Activated CD4-positive, alpha-beta T cell treated with anti-CD3 and anti-CD28 coated beads, Interleukin-2, Interleukin-4, amounts not matched to agents 100 ng/mL and 50 ng/mL, durations not matched to agents 16 hours and 8 hours (primary cell): ENCODE data around the gene DPPA5.
"Not testable (repeated sequence)": the region's sequence is repeated elsewhere in the genome, so short reads cannot be mapped to it uniquely, and the experiment has no call there.

ENCODE experiments used
- DNase-seq: peaks from one replicate; pipeline ENCODE4 v3.0.0-alpha.2; 2020; ENCODE audit warnings: low spot score

DPPA5 gene, protein sequence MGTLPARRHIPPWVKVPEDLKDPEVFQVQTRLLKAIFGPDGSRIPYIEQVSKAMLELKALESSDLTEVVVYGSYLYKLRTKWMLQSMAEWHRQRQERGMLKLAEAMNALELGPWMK

DNA sequence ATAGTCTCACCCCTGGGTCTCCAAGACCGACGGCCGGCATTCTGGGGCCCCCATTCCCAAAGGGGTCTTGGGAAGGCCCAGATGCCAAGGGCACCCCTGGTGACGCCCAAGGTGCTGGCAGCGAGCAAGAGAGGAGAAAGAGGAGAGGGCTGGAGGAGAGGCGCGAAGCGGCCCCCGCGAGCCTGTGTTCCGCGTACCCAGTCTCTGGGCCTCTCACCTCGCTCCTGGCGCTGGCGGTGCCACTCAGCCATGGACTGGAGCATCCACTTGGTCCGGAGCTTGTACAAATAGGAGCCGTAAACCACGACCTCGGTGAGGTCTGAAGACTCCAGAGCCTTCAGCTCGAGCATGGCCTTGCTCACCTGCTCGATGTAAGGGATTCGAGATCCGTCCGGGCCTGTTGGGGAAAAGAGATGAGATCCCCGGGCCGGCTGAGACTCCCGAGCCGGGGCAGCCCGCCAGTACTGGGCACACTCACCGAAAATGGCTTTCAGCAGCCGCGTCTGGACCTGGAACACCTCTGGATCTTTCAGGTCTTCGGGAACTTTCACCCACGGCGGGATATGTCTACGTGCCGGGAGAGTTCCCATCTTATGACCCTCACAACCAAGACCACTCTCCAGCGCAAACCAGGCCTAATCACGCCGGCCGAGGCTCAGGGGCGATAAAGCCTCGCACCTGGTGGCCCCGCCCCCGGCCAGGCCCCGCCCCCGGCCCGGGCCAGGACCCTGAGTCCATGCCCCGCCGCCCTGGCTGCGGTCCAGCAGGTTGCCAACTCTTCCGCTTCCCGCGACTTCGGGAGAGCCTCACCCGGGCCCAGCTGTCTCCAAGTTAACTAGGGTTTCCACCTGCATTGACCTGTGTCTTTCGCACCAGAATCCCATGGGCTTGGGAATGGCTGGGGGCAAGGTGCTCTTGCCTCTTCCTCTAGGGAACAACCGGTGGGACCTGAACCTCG lies at the start of gene DPPA5:
Gene DPPA5 (minus strand): TSS at position 641 of the 958 bp plus-strand sequence. CDS start 51 bp downstream, at position 590.
- DNase-seq: no peak

DNA sequence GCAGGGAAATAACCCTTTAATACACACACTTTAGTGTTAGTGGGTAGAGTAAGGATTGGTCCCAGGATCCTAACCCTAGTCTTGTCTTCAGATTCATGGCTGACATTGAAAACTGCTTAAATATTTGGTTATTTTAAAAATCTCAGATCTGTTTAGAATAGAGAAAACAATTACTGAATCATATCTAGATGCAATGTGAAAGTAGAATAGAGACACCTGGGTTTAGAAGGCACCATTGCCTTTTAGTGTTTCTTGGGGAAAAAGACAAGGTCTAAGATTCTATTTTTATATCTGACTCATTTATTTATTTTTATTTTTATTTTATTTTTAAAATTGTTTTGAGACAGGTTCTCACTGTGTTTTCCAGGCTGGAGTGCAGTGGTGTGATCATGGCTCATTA lies 46.6 kb upstream of the DPPA5 start:
- DNase-seq: no peak

DNA sequence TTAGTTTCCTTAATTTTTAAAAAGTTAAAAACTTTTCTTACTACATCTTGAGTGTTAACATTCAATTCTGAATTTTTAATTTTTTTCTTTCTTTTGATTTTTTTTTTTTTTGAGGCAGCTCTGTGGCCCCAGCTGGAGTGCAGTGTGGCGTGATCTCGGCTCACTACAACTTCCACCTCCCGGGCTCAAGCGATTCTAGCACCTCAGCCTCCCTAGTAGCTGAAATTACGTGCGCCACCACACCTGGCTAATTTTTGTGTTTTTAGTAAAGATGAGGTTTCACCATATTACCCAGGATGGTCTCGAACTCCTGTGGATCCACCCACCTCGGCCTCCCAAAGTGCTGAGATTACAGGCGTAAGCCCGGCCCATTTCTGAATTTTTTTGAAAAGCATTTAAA lies 41.8 kb upstream of the DPPA5 start:
- no peak for DNase-seq

DNA sequence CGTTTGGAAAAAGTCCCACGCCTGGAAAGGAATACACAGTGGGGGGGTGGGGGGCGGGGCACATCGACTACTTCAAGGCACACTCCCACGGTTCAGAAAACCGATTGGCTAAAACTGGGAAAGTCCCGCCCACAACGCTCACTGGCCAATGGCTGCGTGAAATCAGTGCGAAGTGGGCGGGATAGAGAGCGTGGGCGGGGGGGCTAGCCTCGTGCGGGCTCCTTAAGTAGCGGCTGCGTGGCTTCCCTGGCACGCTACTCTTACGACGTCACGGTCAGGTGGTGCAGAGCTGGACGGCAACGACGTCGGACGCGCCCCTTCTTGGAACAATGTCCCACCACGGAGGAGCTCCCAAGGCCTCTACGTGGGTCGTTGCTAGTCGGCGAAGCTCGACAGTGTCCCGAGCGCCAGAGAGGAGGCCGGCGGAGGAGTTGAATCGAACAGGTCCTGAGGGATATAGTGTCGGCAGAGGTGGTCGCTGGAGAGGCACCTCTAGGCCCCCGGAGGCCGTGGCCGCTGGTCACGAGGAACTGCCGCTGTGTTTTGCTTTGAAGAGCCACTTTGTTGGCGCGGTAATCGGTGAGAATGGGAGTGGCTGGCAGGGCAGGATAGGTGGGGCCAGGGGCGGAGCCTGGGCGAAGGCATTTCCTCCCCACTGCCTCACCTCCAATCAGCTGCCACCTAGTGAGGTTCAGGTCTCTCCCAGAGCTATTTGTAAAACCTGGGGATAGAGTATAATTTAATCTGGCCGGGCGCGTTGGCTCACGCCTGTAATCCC lies 40.7 kb upstream of the DPPA5 start, which contains the start of gene DDX43:
Gene DDX43 (plus strand): TSS at position 252 of the 778 bp plus-strand sequence. CDS start 78 bp downstream, at position 330.
- DNase-seq: peak; percentile 21

DNA sequence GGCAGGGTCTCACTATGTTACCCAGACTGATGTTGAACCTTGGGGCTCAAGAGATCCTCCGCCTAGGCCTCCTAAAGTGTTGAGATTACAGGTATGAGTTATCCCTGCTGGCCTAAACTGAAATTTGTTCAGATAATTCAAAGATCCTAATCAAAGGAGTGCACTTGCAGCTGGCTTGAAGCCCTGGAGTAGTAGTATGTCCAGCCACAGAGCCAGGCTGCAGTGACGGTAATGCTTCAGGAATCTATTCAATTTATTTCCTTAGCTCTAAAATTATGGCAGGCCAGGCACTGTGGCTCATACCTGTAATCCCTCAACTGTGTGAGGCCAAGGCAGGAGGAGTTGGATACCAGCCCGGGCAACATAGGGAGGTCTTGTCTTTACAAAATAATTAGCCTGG lies 39.2 kb upstream of the DPPA5 start:
- no peak for DNase-seq

DNA sequence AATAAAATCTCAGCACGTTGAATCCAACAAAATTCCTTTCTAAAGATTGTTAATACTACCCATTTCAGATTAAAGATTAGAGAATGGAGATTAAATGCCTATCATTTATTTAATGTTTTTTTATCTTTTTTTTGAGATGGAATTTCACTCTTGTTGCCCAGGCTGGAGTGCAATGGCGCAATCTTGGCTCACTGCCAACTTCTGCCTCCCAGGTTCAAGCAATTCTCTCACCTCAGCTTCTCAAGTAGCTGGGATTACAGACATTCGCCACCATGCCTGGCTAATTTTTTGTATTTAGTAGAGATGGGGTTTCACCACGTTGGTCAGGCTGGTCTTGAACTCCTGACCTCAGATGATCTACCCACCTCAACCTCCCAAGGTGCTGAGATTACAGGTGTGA lies 38.1 kb upstream of the DPPA5 start:
- not testable (repeated sequence) for DNase-seq

DNA sequence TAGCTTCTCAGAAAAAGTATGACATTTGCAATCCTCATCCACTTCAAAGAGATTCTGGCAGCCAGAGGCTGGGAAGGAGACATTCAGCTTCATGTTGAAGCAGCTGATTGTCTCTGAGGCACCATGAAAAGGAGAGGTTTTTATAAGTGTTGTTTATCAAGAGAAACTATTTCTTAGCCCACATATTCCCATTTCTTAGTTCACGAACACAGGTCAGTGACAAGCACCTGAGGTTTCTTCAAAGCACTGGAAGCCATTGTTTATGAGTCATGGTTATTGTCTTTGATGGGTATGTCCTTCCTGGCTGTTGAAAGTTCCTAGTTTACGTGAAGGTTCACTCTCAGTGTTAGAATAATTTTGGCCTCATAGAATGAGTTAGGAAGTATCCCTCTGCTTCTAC lies 37.6 kb upstream of the DPPA5 start:
- peak; percentile 9 for DNase-seq

DNA sequence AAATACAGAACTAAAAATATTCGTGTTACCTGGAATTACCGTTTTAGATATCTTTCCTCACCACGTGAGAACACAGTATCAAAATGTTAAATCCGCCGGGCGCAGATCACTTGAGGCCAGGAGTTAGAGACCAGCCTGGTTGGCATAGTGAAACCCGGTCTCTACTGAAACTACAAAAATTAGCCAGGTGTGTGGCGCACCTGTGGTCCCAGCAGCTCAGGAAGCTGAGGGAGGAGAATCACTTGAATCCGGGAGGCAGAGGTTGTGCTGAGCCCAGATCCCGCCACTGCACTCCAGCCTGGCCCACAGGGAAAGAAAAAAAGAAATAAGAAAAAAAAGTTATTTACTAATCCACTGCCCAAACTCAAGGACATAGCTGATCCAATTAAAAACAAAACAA lies 35.8 kb upstream of the DPPA5 start:
- DNase-seq: no peak

DNA sequence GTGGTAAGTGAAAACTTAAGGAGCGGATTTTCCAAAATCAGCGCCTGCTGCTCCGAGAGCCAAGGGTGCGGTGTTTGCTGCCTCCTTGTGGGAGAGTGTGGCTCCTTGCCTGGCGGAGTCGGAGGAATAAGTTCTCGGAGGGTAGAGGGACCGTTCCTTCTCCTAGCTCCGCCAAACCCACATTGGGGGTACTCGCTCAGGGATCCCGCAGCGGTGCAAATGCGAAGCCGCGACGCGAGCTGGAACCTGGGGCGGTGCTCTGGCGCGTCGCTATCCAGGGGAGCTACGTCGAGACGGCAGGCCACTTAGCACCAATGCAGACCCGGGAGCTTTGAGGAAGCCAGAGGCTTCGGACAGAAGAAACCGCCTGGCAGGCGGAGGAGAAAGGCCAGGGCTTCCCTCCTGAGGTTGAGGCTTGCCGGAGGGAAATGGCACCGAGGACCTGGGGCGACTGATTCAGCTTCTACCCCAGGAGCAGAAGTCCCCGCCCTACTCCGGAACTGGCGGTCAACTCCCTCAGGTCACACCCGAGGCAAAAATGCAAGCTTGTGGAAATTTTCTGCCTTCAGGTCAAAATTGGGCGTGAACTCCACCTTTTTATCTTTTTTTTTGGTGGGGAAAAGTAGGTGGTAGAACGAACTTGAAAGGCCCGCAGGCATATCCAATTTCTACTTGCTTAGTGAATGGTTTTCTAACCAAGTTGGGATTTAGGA lies 34.9 kb upstream of the DPPA5 start:
- DNase-seq: peak; percentile 69

DNA sequence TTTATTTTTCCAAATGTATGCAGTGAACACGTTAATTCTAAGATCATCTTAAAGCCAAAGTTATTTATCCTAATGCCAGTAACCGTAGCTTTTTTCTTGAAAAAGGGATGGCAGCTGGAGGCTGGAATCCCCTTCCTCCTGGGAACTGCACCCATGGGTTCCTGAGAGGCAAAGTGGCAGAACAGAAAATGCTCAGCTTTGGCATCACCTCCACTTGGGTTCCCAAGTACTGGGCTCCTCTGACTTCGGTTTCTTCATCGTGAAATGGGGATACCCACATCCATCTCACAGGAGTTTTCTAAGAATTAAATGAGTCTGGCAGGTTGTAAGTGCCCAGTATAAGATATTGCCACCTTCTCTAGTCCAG lies 34.3 kb upstream of the DPPA5 start:
- DNase-seq: no peak

DNA sequence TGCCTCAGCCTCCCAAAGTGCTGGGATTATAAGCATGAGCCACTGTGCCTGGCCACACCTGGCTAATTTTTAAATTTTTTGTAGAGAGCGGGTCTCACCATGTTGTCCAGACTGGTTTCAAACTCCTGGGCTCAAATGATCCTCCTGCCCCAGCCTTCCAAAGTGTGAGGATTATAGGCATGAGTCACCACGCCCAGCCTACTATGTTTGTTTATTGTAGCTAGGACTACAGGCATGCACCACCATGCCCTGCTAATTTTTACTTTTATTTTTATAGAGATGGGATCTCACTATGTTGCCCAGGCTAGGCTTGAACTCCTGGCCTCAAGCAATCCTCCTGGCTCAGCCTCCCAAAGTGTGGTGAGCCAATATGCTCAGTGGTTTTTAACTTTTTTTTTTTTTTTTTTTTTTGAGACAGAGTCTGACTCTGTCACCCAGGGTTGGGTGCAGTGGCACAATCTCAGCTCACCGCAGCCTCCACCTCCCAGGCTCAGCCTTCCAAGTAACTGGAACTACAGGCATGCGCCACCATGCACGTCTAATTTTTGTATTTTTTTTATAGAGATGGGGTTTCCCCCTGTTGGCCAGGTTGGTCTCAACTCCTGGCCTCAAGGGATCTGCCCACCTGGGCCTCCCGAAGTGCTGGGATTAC lies 28.5 kb upstream of the DPPA5 start:
- no peak for DNase-seq

DNA sequence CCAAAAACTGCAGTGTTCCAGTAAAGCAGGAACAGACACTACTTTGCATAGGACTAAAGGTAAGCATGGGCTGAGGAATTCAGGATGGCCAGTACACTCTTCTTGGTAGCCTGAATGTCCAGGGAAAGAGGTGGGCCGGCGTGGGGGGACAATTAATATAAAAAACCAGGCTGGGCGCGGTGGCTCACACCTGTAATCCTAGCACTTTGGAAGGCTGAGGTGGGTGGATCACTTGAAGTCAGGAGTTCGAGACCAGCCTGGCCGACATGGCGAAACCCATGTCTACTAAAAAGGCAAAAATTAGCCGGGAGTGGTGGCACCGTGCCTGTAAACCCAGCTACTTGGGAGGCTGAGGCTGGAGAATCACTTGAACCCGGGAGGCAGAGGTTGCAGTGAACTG lies 27.5 kb upstream of the DPPA5 start:
- not testable (repeated sequence) for DNase-seq

DNA sequence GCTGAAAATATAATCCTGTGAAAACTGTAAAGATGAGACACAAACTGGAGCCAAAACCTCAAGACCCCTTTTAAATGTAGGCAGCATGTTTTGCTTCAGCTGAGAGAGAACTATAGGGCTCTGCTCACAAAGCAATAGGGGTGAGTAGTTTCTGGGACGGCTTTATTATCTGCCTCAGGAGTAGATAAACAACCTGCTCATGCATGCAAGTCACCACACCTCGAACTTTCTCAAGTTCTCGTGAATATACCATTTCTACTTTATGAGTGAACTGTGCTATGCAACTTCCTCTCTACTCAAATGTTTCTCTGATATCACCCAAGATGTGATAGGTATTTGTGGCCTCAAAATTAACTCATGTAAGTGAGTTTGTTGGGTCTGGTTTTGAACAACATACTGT lies 23.1 kb upstream of the DPPA5 start:
- no peak for DNase-seq

DNA sequence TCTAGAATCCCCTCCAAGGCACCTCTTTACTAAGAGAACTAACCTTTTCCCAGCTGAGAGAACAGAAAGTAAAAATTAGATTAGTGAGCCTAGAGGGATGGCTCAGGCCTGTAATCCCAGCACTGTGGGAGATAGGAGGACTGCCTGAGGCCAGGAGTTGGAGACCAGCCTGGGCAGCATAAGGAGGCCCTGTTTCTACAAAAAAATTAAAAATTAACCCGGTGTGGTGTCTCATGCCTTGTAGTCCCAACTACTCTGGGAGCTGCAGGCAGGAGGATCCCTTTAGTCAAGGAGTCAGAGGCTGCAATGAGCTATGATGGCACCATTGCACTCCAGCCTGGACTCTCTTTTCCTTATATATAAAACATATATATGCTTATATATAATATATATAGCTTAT lies 21.1 kb upstream of the DPPA5 start:
- DNase-seq: no peak

DNA sequence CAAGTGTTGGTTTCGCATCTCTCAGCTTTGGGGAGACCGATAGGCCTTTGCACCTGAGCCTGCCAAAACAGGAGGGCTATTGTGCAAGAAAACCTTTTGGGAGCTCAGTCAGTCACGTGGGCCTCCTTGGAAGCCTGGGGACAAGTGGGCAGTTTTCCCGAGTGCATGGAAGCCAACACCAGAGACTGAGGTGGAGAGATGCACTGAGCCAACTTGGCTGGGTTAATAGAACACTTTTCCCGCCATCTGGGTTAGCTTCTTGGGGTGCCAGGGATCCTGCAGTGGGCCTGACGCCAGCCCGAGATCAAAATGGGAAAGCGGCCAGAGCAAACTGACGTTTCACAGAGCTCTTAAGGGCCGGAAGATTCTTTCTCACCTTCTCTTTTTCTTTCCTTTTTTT lies 18.4 kb upstream of the DPPA5 start:
- DNase-seq: no peak

DNA sequence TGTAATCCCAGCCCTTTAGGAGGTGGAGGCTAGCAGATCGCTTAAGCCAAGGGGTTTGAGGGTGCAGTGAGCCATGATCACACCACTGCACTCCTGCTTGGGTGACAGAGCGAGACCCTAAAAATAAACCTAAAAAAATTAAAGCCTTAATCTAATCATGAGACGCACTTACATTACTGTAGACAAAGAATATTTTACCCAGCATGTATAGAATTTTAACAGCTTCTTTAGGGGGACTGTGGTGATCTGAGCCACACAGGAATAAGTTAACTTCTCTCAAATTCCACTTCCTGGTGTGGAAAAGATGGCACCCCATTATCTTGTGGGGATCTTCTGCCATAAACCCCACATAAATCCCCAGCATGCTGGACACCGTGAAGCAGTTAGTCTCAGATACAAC lies 17.9 kb upstream of the DPPA5 start:
- no peak for DNase-seq

DNA sequence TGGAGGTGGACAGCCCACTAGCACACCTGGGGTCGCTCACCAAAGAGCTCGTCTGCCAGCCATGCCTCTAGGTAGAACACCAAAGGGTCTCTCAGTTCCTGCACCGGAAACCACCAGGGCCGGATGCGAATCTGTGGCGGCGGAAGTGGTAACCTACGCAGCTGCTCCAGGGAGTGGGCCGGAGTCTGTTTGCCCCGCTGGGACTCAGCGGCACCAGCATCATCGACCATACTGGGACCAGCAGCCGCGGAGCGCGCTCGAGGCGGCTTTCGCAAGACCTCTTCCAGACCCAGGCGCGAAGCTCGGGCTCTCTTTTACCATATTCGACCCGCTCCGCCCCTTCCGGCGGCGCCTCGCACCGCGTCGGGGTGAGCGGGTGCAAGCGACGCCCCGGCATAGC lies 15.5 kb upstream of the DPPA5 start, which contains the start of gene OOEP:
Gene OOEP (minus strand): TSS at position 335 of the 400 bp plus-strand sequence. CDS start 105 bp downstream, at position 230.
- DNase-seq: no peak

DNA sequence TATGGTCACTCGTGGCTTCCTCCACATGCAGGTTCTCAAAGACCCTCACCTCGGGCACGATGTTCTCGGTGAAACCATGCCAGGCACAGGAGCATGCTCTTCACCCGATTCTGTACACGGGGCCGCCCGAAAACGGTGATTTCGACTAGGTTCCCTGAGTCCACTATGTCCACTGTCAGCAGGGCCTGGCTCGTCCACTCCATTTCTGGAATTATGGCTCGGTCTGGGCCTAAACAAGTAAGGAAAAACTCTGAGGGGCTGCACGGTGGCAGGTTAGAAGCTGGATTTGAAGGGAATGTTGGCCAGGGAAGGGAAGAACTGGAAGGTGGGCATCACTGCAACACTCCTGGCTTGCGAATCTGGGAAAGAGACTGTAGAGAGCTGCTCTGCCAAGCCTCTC lies 15.1 kb upstream of the DPPA5 start:
- DNase-seq: no peak

DNA sequence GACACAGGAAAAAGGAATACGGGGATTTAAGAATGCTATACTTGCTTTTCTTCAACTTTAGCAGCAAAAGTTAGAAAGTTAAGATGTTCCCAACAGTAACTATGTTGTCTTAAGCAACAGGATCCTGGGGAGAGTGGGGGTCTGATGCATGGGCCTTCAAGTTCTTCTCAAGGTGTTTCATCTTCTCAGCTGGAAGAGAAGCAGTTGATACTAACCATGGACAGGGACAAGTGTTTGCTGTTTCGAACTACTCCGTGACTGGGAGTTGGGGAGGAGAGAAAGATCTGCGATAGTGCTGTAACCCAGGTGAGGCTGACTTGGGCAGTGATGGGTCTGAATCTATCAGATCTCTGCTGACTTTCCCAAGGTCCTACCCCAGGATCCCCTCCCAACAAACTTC lies 14.6 kb upstream of the DPPA5 start:
- no peak for DNase-seq

DNA sequence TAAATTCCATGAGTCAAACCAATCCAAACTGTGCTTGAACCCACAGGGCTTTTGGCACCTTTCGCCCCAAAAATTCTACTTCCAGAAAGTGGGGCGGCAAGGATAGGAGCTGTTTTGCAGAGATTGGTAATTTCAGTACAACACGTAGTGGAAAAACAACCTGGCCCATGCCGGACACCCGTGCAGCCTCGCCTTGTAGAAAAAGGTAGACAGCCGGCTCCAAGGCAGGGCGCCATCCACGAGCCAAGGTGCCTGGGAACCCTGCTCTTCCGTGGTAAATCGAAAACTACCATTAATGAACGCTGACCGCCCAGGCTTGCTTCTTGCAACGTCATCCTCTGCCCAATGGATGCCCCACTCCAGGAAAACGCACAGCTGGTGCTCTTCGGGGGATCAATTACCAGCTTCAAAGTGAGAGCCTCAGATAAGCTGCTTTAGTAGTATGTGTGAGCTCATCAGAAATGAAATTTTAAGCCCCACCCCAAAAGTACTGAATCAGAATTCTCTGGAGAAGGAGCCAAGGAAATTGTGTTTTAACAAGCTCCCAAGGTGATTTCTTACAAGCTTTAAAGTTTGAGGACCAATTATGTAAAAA lies 13.8 kb upstream of the DPPA5 start:
- DNase-seq: no peak

DNA sequence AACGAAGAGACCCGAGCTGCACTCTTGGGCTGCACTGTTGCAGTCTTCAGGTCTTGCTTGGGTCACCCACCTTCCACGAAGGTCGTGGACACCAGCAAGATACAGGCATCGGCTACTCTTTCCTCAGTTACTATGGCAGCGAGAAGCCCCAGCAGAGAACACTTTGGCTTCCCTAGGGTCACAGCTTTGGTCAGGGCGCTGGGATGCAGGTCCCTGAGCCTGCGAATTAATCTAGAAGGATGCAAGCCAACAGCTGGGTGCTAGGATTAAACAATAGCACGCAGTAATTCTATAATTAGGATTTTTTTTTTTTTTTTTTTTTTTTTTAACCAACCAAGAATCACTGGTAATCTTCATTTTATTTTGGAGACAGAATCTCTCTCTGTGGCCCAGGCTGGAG lies 10.5 kb upstream of the DPPA5 start:
- DNase-seq: no peak
